ENCODE results near the gene SUPT3H.
"Not testable (repeated sequence)": the region's sequence is repeated elsewhere in the genome, so short reads cannot be mapped to it uniquely, and the experiment has no call there.

Gene SUPT3H

DNA sequence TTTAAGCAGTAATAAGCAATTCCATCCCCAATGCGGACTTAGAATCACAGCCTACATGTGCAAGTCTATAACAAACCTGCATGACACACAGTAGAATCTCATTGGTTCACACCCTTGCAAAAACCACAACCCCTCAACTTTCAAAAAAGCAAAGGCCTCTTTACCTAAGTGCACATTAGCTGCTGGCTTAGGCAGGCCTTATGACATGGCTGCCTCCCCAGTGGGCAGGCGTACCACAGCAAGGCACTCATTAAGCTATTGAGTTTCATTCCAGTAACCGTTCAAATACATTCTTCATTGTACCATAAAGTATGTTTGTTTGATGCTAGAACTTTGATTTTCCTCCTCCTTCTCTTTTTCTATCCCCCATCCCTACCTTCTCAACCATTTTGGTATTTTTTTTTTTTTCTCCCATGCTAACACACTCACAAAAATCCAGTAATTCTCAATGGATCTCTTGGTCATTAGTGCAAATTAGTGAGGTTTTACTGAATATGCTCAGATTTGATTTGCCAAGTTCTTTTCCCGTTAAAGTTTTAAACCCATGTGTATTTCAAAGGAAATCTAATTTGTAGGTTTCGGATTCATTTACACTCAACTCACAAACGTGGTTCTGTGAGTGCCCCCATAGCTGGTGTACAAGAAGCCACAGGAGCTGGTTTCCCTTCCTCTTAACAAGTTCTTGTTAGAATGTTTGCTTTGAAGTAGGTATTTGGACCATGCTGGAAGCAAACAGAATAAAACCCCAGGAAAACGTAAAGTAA, 510.0 kb downstream of the SUPT3H start:
- no peak for DNase-seq

DNA sequence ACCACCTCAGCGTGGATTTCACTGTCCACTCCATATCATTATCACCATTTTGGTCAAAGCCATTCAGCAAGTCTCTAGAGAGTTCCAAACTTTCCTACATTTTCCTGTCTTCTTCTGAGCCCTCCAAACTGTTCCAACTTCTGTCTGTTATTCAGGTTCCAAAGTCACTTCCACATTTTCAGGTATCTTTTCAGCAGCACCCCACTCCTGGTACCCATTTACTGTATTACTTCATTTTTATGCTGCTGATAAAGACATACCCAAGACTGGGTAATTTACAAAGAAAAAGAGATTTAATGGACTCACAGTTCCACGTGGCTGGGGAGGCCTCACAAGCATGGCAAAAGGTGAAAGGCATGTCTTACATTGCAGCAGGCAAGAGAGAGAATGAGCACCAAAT, 512.5 kb downstream of the SUPT3H start:
- not testable (repeated sequence) for DNase-seq

DNA sequence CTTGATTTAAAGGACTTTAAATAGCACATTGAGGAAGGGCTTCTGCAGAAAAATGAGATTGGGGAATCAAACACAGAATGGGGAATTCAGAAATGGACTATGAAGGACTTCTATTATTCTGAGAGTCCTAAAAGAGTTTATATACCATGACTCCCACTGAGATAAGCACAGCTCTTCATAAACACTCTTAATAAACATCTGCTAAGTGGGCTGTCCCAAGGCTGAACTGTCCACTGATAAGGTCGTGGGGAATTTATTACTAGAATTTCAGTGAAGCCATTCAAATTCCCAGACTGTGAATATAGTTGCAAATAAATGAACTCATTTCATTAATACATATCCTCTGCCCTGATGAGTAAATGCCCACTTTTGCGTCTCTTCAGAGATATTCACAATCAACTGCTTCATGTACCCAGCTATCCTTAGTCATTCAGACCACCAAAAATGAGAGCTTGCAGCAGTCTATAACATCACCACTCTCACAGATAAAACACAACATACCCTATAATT, 517.8 kb downstream of the SUPT3H start:
- DNase-seq: no peak

DNA sequence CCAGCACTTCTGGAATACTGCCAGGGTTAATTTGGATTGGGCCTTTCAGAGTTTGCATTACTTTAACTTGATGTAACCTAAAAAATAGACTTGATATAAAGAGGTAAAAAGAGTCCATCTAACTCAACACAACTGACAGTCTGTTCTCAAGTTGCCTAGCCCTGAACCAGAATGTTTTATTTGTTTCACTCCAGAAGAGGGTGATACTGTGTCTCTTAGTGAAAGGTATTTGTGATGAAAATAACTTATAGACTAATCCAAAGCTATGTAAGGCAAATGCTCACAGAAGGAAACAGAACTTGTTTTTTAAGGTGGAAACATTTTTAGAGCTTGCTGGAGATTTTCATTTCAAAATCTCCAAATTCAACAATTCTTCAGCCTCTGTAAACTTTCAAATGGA, 518.7 kb downstream of the SUPT3H start:
- DNase-seq: peak in 1 of 2 experiments; percentile 13

DNA sequence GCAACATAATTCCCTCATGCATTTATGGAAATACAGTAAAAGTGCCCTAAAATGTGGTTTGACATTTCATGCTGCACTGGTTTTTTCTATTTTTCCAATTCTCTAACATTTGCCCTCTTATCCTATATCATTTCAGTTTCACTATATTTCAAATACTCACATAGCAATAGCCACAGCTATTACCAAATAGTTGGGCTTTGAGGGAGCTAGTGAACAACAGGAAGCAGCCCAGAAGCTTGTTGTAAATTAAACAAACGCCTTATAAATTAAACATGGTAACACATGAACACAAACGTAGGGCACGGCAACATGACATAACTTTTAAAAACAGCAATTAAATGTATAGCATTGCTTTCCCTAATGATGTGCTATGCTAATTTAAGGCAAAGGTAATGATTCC, 521.3 kb downstream of the SUPT3H start:
- DNase-seq: no peak

DNA sequence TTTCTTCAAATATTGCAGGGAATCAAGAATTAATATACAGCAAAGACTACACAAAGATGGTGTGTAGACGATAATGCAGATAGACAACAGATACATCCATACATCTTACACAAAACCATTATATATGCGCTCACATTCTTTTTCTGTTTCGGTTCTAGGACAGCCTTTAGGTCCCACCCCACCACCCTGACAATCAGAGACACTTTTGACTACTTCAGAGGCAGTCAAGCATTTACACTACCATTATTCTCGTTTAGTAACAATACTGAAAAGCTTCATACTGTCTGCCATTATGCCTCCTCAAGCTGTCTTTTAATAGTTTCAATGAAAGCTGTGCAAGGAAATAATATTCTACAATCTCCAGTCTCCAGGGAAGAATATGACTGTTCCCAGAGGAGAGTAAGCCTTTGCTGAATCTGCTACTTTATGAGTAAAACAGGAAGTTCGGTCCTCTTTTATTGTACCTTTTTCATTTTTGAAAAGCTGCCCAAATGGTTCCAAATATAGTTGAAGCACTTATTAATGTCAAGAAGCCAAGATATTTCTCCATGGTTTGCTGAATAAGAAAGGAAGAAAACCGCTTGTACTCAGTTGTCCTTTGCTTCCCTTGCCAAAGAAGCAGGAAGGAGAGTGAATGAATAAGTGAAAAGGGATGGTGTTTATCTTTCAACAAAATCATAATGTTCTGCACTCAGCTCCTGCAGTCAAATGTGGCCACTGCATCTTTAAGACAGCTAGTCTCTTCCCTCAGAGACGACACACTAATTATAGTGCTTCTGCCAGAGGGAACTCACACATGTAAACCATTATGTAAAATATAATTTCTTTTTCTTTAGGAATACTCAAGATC, 521.9 kb downstream of the SUPT3H start:
- DNase-seq: peak in 1 of 2 experiments; percentile 34

DNA sequence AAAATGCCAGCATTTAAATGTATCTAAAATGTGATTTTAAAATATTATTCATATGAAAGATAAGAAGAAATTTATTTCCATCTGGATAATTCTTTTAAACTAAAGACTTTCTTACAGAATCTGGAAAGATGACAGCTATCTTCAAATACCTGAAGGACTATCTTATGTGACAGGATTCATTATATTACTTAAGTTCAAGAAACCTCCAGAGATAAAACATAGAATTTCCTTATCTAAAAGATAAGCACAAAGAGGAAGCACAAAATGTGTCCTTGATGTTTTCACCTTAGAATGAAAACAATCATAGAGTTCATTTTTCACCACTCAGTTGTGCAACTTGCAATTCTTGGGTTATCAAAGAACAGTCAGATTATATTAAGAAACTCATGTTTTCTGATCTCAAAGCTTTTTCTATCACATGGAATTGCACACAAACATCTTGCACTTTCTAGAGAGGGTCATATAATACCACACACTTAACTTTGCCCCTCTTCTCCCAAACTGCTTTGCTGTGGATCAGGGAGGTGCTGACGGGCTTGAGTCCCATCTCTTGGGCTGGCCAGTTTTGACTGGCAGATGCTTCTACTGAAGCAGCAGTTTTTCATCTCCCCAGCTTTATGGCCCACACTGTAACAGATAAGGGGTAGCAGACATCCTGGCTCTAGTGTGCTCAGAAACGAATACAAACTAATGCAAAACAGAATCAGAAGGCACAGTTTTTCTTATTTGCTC, 522.9 kb downstream of the SUPT3H start:
- no peak for DNase-seq

DNA sequence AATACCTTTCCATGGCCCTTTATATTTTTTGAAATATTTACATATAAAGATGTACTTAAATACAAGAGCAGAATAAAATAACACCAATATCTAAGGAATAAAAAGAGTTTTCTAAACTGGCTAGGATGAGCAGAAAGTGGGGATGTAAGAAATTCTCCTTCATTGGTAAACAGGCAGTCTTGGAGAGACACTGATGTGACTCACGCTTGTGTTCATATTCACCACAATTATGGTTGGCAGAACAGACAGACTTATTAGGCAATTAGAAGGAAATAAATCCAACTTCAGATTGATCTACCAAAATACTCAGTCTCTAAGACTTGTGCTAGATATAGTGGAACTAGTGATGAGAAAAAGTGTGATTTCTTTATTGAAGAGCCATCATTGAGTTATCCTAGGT, 526.6 kb downstream of the SUPT3H start:
- DNase-seq: no peak

DNA sequence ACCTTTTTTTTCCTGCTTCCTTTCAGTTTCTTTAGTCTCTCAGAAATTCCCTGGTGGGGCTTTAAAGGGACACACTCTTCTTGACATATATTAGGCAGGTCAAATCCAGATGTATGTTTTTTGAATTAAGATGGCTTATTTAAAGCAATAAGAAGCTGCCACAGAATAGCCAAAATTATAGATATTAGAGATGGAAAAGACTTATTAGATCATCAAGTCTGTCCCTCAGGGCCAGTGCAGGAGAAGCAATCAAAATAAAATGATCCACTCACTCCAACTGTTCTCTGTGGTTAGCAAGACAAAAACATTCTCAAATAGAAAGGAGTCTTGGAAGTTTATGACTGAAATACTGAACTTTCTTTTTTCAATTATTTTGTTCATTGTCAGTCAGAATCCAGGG, 527.4 kb downstream of the SUPT3H start:
- no peak for DNase-seq

DNA sequence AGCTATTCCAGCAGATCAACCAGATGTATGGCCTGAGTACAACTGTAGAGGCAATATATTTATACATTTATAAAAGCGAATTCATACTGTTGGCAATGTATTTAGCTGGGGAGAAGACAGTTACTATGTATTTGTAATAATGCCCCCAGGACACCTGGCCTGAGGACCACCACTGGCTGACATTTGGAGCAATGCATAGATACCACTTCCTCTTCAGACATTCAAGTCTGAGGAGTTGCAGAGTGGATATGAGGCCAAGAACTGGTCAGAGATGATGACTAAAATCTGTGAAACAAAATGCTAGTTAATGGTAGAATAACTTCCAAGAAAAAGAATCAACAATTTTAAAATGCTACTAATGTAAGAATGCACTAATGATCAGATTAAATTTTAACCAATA, 527.9 kb downstream of the SUPT3H start:
- DNase-seq: no peak

DNA sequence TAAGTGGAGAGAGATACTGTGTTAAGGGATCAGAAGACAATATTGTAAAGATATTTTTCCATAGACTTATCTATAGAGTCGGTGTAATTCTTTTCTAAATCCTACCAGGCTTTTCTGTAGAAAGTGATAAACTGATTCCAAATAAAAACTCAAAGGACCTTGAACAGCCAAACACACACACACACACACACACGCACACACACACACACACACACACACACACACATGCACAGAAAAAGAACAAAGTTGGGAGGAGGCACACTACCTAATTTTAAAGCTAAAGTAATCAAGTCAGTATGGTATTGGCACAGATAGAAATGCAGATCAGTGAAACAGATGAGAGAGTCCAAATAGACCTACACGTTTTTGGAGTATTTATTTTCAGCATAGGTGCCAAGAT, 534.0 kb downstream of the SUPT3H start:
- no peak for DNase-seq

DNA sequence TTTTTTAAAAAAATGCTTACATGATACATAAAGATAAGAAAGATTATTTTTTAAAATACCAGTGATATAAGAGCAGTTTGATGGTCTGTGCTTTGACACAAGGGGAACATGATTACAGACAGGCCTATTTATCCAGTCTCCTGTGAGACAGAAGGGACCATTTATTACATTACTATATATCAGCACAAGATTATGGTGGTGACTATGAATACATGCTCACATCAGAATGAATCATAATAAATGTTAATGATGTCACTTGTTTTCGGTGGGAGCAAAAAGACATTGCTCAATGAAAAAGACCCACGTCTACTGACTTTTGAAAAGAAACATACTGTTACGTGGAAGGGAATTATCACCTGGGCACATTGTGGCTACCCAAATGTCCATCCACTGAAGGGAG, 535.1 kb downstream of the SUPT3H start:
- DNase-seq: no peak

DNA sequence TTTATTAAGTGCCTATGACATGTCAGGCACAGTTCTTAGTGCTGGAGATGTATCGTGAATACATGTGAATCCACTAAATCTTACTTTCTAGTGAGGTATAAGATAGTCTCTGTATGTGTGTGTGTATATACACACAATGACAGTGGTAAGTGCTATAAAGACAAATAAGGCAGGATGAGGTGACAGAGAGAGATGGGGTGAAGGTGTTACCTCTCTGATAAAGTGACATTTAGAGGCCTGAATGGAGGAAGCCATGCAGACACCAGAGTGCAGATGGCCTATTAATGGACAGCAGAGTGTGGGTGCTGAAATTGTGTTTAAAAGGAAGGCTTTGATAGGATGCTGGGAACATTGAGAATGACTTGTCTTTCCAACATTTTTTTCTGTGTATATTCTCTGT, 535.9 kb downstream of the SUPT3H start:
- no peak for DNase-seq

DNA sequence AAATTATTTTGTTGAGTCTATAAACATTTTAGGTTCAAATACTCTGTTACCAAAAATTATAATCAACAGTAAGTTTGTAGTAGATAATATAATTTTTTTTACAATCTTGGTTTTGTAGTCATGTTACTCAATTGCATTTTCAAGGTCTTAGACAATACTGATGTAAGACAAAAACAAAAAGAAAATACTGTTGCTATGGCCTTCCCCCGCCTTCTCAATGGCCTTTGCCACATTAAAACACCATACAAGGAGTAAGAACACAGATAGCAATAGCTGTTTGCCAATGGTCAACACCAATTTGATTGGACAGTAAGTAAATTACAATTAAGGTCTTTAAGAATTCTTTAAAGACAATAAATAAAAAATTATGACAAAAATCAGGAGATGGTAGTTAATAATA, 540.0 kb downstream of the SUPT3H start:
- DNase-seq: no peak

DNA sequence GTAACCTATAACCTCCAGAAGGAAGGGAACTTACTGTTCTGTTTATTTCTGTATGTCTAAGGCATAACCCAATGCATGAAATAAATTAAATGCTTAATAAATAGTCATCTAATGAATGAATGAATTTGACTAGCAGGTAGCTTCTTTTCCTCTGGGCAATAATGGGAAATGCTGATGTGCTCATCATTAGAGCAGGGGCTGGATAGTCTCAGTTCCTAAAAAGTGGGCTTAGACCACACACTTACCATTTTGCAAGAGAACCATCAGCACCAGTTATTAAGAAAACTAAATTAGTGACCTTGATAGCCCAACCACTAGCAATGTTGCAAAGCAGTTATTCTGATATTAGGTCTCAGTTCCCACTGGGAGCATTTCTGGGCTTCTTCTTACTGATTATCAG, 540.5 kb downstream of the SUPT3H start:
- DNase-seq: no peak

DNA sequence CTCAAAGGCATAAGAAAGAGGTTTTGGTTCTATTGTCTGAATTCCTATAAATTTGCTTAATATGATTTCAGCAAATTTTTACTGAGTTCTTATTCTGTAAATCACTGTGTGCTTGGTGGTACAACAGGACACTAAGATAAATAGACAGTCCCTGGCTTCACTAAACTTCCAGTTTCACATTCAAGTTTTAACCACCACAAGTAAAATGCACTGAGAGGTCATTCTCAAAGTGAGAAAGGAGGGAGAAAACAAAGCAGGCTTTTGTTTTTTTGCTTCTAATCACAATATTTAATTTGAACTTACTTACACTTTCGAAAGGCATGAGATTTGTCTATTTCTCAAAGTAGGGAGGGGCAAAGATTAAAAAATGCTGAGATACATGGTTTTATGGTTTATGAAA, 544.5 kb downstream of the SUPT3H start:
- DNase-seq: no peak

DNA sequence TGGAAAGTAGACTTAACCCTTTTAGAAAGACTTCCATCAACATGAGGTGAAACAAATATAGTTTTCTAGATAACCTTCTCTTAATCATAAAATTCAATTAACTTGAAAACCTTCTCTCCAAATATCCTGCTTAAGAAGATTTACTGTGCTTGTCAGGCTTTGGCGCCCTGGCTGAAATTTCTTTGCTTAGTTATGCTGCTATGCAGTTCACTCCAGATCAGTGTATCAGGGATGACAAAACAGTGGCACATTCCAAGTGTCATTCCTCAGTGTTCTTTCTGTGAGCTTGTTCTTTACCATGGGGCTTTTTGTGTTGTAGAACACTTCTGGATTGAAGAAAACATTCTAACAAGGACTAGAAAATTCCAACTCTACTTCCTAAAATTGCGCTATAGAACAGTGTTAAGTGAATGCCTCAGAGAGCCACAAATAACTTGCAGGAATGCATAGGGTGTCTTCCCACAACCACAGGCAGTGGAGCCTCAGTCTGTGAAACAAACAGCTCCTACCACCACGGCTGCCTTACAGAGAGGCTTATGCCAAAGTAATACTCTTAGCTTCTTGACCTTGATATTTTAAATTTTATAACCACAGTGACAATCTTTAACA, 546.6 kb downstream of the SUPT3H start:
- no peak for DNase-seq

DNA sequence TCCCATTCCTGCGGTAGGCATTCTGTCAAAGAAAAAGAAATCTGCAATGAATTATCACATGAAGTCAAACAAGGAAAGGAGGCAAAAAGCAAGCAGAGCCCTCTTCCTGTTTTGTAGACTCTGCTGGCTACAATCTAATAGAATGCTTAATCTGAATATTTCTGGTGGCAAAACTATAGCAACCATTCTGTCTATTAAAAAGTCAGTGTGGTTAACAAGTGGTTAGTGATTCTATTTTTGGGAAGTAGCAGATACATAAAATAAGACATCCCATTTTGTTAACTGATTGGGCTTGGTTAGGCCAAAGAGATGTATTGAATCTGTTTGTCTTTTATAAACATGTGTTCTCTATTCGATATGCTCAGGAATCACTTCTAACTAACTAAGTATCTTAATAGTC, 547.9 kb downstream of the SUPT3H start:
- no peak for DNase-seq

DNA sequence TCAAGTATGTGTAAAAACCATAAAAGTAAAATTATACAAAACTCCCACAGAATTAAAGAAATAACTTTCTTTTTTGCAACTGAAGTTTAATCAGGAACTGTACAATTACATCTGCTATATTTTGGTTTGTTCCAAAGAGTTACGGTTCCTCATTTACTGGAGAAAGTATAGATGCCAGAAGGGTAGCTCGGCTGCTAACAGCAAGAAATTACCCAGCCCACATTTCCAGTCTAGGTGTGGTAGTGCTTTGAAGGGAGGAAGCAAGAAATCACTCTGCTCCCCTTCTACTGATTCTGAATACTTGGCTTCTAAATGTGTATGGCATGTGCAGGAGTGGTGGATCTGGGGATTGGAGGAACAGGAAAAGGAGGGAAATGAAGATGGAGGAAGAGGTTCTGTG, 549.0 kb downstream of the SUPT3H start:
- DNase-seq: no peak

DNA sequence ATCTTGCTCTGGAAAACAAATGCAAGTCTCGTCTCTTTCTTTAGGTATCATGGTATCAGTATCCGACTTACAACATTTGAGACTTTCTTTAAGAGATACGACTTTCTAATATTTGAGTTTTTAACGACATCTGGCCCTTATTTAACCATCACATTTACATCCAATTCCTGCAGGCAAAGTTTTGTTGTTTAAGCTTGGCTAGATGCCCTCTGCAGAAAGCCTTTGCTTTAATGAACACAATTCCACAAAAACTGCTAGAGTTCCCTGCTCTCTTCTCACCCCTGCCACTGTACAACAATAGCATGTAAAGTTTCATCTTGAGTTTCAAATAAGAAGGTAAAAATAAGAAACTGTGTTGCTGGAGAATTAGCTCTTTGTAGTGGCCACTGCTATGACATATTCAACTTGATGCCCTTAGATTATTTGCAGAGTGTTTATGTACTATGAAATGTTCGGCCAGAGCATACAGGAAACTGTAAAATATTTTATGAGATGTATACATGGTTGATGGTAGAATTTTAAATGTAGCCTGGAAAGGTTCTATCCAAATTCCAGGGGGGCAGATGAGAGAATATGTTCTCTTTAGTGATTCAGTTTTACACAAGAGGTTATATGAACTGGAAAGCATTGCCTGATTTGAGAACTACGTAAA, 551.6 kb downstream of the SUPT3H start:
- DNase-seq: no peak

DNA sequence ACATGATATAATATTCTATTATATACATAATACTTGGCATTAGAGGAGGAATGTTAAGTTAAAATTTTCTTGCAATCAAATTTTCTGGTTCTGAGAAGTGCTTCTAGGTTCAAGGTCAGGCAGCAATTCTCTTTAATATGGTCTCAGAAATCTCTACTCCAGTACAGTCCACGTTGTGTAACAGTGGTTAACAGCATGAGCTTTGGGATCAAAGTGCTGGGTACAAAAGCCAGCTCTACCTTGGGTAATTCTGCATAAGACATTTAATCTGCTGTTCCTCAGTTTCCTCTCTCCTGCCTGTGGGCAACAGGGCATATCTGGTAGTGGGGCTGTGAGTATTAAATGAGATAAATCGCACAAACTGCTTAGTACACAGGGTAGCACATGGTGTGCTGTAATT, 552.5 kb downstream of the SUPT3H start:
- no peak for DNase-seq

DNA sequence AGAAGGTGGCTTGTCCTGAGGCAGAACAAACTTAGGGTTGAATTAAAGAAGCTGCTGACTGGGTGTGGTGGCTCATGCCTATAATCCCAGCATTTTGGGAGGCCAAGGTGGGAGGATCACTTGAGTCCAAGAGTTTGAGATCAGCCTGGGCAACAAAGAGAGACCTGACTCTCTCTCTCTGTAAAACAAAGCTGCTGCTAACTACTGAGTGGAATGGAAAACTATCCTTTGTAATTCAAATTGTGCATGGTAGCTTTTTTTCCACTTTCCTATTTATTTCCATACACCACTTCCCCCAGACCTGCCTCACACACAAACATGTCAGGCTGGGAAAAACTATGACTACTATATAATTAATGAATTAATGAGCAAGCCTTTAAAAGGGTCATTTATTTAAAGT, 553.2 kb downstream of the SUPT3H start:
- DNase-seq: no peak

DNA sequence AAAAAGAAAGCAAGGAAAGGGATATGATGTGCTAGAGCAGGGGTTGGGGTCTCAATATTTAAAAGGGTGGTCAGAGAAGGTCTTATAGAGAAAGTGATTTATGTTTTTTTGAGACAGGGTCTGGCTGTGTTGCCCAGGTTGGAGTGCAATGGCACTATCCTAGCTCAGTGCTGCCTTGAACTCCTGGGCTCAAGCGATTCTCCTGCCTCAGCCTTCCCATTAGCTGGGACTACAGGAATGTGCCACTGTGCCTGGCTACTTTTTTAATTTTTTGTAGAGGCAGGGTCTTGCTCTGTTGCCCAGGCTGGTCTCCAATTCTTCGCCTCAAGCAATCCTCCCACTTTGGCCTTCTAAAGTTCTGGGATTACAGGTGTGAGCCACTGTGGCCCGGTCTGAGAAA, 557.0 kb downstream of the SUPT3H start:
- no peak for DNase-seq
